ENCODE measurements around the gene CNTN5.
"Not testable (repeated sequence)": the region's sequence is repeated elsewhere in the genome, so short reads cannot be mapped to it uniquely, and the experiment has no call there.

The CNTN5 gene

GRCh38 chr11:99803501-99803900 is 782.8 kb downstream of the CNTN5 start:
- no peak for DNase-seq

- no peak for DNase-seq
Measured at GRCh38 chr11:99812516-99812915, 791.8 kb downstream of the CNTN5 start.

- no peak for DNase-seq
Measured at GRCh38 chr11:99814021-99814420, 793.3 kb downstream of the CNTN5 start.

GRCh38 chr11:99814738-99815137 is 794.0 kb downstream of the CNTN5 start:
- no peak for DNase-seq

- no peak for DNase-seq
Measured at GRCh38 chr11:99818991-99819390, 798.2 kb downstream of the CNTN5 start.

- no peak for DNase-seq
Measured at GRCh38 chr11:99822846-99823565, 802.3 kb downstream of the CNTN5 start.

GRCh38 chr11:99836739-99837138 is 816.0 kb downstream of the CNTN5 start:
- not testable (repeated sequence) for DNase-seq

GRCh38 chr11:99841885-99842284 is 821.1 kb downstream of the CNTN5 start:
- DNase-seq = no peak

GRCh38 chr11:99865951-99866350 is 845.2 kb downstream of the CNTN5 start:
- no peak for DNase-seq

- no peak for DNase-seq
Measured at GRCh38 chr11:99881610-99882009, 860.9 kb downstream of the CNTN5 start.

GRCh38 chr11:99884750-99885149 is 864.0 kb downstream of the CNTN5 start:
- DNase-seq = no peak

GRCh38 chr11:99887481-99887880 is 866.7 kb downstream of the CNTN5 start:
- DNase-seq = no peak

GRCh38 chr11:99893811-99894210 is 873.1 kb downstream of the CNTN5 start:
- no peak for DNase-seq

GRCh38 chr11:99901175-99901574 is 880.4 kb downstream of the CNTN5 start:
- DNase-seq = no peak

GRCh38 chr11:99911116-99911515 is 890.4 kb downstream of the CNTN5 start:
- no peak for DNase-seq

GRCh38 chr11:99916078-99916477 is 895.3 kb downstream of the CNTN5 start:
- DNase-seq = no peak

GRCh38 chr11:99918761-99919160 is 898.0 kb downstream of the CNTN5 start:
- no peak for DNase-seq

GRCh38 chr11:99920956-99921355 is 900.2 kb downstream of the CNTN5 start:
- DNase-seq = no peak

- DNase-seq = no peak
Measured at GRCh38 chr11:99925968-99926367, 905.2 kb downstream of the CNTN5 start.

- DNase-seq = no peak
Measured at GRCh38 chr11:99932684-99933083, 911.9 kb downstream of the CNTN5 start.

GRCh38 chr11:99934008-99934407 is 913.3 kb downstream of the CNTN5 start:
- no peak for DNase-seq

GRCh38 chr11:99937330-99937729 is 916.6 kb downstream of the CNTN5 start:
- DNase-seq = no peak

GRCh38 chr11:99952816-99953215 is 932.1 kb downstream of the CNTN5 start:
- no peak for DNase-seq

GRCh38 chr11:99960536-99960935 is 939.8 kb downstream of the CNTN5 start:
- no peak for DNase-seq

- no peak for DNase-seq
Measured at GRCh38 chr11:99968336-99968735, 947.6 kb downstream of the CNTN5 start.

Measured in activated CD4-positive, alpha-beta T cell treated with anti-CD3 and anti-CD28 coated beads, Interleukin-2, amount 50 U/mL, for 4 hours (primary cell).